Nephron progenitor cell (in vitro differentiated cells): Measurements from ENCODE around the gene HOXC5.
"Not testable (repeated sequence)": the region's sequence is repeated elsewhere in the genome, so short reads cannot be mapped to it uniquely, and the experiment has no call there.

Experiments
- DNase-seq: peaks from one replicate; pipeline ENCODE4 v3.0.0; 2021
- H3K27ac Mint-ChIP-seq: 2 replicates; pipeline ENCODE4 v1.8.0; 2021; ENCODE audit warnings: mild to moderate bottlenecking, moderate library complexity, mixed read lengths
- H3K27me3 Mint-ChIP-seq: 2 replicates; pipeline ENCODE4 v1.8.0; 2021; ENCODE audit warnings: mild to moderate bottlenecking, low read depth, mixed read lengths; ENCODE audit not compliant: poor library complexity
- H3K36me3 Mint-ChIP-seq: 2 replicates; pipeline ENCODE4 v1.8.0; 2021; ENCODE audit warnings: low read depth, mixed read lengths
- H3K4me1 Mint-ChIP-seq: 2 replicates; pipeline ENCODE4 v1.8.0; 2021; ENCODE audit warnings: mixed read lengths
- H3K4me3 Mint-ChIP-seq: 2 replicates; pipeline ENCODE4 v1.8.0; 2021; ENCODE audit warnings: mild to moderate bottlenecking, moderate library complexity, mixed read lengths
- H3K9me3 Mint-ChIP-seq: 2 replicates; pipeline ENCODE4 v1.8.0; 2021; ENCODE audit warnings: mild to moderate bottlenecking, moderate library complexity, mixed read lengths
- TF ChIP-seq, protein P1 (sequence below): fragments of 200-600 bp; sonication (generic); IDR thresholded peaks from 2 replicates; pipeline ENCODE4 v1.5.0; 2021; ENCODE audit warnings: antibody characterized with exemption

HOXC5 gene

GRCh38 chr12:54041097-54041690 lies 8.3 kb downstream of the HOXC5 start:
- peak overlapping the region; percentile 95 for H3K4me3 Mint-ChIP-seq

GRCh38 chr12:54042033-54042432 lies 9.2 kb downstream of the HOXC5 start:
- not testable (repeated sequence) for H3K9me3 Mint-ChIP-seq, H3K27me3 Mint-ChIP-seq, DNase-seq
- Mint-ChIP-seq H3K4me1 (peaks cover 100% of the 10 kb centered on the region), H3K4me3 (peak overlapping the region; percentile 95), H3K36me3 (peaks cover 48% of the 10 kb centered on the region), H3K27ac (peak overlapping the region; percentile 98)

More at GRCh38 chr12:54041097-54041690, 8.3 kb downstream of the HOXC5 start:
- TF ChIP-seq, protein P1, sequence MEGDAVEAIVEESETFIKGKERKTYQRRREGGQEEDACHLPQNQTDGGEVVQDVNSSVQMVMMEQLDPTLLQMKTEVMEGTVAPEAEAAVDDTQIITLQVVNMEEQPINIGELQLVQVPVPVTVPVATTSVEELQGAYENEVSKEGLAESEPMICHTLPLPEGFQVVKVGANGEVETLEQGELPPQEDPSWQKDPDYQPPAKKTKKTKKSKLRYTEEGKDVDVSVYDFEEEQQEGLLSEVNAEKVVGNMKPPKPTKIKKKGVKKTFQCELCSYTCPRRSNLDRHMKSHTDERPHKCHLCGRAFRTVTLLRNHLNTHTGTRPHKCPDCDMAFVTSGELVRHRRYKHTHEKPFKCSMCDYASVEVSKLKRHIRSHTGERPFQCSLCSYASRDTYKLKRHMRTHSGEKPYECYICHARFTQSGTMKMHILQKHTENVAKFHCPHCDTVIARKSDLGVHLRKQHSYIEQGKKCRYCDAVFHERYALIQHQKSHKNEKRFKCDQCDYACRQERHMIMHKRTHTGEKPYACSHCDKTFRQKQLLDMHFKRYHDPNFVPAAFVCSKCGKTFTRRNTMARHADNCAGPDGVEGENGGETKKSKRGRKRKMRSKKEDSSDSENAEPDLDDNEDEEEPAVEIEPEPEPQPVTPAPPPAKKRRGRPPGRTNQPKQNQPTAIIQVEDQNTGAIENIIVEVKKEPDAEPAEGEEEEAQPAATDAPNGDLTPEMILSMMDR = no peak
- Mint-ChIP-seq H3K27me3 (peaks cover 6% of the 10 kb centered on the region), H3K27ac (peak overlapping the region; percentile 98), H3K36me3 (peaks cover 41% of the 10 kb centered on the region), H3K4me1 (peaks cover 100% of the 10 kb centered on the region), H3K9me3 (no peaks in the 10 kb centered on the region)
- no peak for DNase-seq

DNA sequence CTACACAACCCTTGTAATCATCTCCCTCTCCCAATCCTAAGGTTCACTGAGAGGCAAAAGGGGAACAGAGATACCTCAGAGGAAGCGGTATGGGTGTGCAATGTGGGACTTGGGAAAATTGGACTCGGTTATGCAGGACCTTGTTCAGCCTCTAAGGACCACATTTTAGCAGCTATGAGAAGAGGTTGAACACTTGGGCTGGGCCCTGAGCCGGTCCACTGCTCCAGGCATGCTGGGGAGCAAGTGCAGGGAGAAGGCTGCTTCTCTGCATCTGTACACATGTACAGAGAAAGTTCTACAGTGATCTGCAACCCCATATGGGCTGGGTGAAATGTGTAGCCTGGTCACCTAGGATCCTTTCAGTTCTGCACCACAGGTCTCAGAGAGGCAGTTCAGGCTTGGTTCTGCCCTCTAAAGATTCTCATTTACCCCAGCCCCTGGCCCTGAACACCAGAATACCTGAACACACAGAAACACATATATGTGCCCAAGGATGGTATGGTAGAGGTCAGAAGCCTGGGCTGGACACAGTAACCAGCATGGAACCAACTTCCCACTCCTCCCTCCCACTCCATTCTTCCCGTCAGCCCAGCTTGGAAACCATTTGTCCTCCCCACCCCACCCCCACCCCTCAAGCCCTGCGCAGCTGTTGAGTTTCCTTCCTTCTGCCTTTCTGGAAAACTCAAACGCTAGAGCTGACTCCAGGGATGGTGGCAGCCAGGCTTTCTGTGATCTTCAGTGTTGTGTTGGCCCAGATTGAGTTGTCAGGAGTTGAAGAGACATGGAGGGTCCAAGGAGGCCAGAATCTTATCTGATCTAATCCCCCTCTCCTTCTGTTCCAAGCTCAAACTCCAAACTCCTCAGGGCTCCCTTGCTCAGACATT lies 10.4 kb downstream of the HOXC5 start:
- TF ChIP-seq, protein P1 = no peak
- H3K4me1 Mint-ChIP-seq = peaks cover 100% of the 10 kb centered on the region
- H3K27ac Mint-ChIP-seq = peak overlapping the region; percentile 98
- H3K4me3 Mint-ChIP-seq = peak overlapping the region; percentile 95
- H3K36me3 Mint-ChIP-seq = peaks cover 54% of the 10 kb centered on the region
- H3K9me3 Mint-ChIP-seq = no peaks in the 10 kb centered on the region
- no peak for DNase-seq
- H3K27me3 Mint-ChIP-seq = peaks cover 6% of the 10 kb centered on the region

DNA sequence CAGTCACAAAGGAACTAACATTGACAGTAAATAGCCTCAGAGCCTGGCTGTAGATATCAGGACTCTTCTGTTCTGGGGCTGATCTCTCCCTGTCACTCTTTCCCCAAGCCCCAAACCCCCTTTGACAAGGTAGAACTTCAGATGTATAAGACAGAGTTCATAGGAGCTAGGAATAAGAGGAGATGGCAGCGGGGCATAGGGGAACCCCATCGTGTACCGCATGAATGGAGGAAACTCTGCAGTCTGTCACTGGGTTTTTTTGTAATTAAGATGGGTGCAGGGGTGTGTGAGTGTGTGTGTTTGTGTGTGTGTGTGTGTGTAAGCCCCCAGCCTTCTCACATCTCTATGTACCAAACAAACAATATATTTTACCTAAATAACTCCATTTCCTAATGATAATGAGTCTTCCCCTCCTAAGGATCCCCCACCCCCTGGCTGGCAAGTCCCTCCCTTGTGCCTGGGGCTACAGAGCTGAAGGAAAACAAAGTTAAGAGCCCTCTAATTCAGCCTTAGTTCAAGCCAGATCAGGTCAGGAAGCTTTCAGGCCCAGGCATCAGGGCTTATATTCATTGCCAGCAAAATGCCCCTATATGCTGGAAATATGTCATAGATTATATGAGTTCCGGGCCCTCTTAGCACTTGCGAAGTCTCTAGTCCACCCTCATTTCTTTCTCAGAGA lies 11.7 kb downstream of the HOXC5 start:
- DNase-seq = no peak
- peaks cover 100% of the 10 kb centered on the region for H3K4me1 Mint-ChIP-seq
- H3K9me3 Mint-ChIP-seq = no peaks in the 10 kb centered on the region
- H3K27ac Mint-ChIP-seq = peak overlapping the region; percentile 98
- TF ChIP-seq, protein P1 = no peak
- H3K4me3 Mint-ChIP-seq = peak overlapping the region; percentile 95
- peaks cover 6% of the 10 kb centered on the region for H3K27me3 Mint-ChIP-seq
- peaks cover 56% of the 10 kb centered on the region for H3K36me3 Mint-ChIP-seq

DNA sequence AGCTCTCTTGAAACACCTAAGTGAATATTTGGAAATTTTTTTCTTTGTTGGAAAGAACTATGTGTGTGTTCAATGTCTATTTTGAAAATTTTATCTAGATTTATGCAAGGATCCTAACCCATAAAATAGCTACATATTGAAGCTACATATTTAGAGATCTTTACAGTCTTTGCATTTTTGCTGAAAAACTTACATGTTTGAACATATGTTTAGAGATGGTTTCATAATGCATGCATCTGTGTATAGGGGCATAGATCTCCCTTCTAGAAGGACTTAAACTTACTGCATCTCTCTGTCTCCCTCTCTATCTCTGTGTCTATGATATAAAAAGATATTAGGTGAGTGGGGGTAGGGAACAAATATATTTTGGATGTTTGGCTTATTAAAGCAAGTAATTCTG lies 12.6 kb downstream of the HOXC5 start:
- H3K36me3 Mint-ChIP-seq = peaks cover 62% of the 10 kb centered on the region
- no peaks in the 10 kb centered on the region for H3K9me3 Mint-ChIP-seq
- peaks cover 100% of the 10 kb centered on the region for H3K4me1 Mint-ChIP-seq
- TF ChIP-seq, protein P1 = no peak
- H3K4me3 Mint-ChIP-seq = peak overlapping the region; percentile 95
- DNase-seq = no peak
- peak overlapping the region; percentile 98 for H3K27ac Mint-ChIP-seq
- H3K27me3 Mint-ChIP-seq = peaks cover under 1% of the 10 kb centered on the region

- DNase-seq = peak; percentile 19
- Mint-ChIP-seq H3K27ac (peak overlapping the region; percentile 98), H3K9me3 (no peaks in the 10 kb centered on the region), H3K4me3 (peak overlapping the region; percentile 95), H3K36me3 (peaks cover 60% of the 10 kb centered on the region), H3K4me1 (peaks cover 100% of the 10 kb centered on the region), H3K27me3 (no peaks in the 10 kb centered on the region)
- TF ChIP-seq, protein P1 = no peak
These were observed 13.1 kb downstream of the HOXC5 start for GRCh38 chr12:54045868-54046521.
